ENCODE data around the gene IL12RB1. TPM values are rescaled to one million over a fixed set of nuclear protein-coding genes. Genes with fewer than 3 reads are reported as not detected.

IL12RB1 gene
- total RNA-seq, 2 experiments from 2014 or later: 7.7 to 41.7 TPM

- H3K4me1 ChIP-seq (ENCODE audit: insufficient read depth, low read length, poor library complexity, severe bottlenecking): peaks cover 31% of the 10 kb centered on the region
Measured at GRCh38 chr19:18118420-18119012, 31.8 kb upstream of the IL12RB1 start.

DNA sequence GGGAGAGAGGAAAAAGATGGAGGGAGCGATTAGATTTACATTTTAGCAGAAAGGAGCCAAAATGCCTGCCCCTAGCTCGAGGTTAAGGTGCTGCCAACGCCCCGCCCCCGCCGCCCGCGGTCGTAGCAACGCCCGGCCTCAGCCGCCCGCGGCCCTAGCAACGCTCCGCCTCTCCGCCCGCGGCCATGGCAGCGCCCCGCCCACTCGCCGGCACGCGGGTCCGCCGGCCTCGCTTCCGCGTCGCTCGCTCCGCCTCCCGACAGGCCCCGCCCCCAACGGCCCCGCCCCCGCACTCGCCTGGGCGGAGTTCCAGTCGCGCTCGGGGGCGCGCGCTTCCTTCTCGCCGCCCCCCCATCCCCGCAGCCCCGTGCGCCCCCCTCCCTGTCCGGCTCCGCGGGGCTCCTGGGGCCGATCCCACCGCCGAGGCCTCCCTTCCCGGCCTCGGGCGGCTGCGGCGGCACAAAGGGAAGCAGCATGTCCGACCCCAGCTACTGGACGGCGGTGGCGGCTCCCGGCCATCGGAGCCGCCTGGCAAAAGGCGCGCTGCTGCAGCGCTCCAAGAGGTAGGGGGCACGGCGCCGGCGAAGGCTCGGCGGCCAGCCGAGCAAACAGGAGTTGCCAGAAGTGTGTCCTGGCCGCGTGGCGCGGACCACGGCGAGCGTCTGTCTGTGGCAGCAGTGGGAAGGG, 31.1 kb upstream of the IL12RB1 start:
- Histone ChIP-seq H3K4me1 (ENCODE audit: insufficient read depth, low read length, poor library complexity, severe bottlenecking) (peaks cover 35% of the 10 kb centered on the region), H3K4me2 (ENCODE audit: low read length) (peak overlapping the region; percentile 85), H3K9me3 (ENCODE audit: low read length) (no peaks in the 10 kb centered on the region), H3K4me3 (ENCODE audit: low read depth, low read length, poor library complexity, severe bottlenecking) (peak overlapping the region; percentile 73), H3K36me3 (ENCODE audit: insufficient read depth, low read length) (peaks cover 54% of the 10 kb centered on the region), H2AFZ (ENCODE audit: low read length) (no peak overlapping the region), H3K79me2 (ENCODE audit: insufficient read depth, low read depth, low read length) (peaks cover 24% of the 10 kb centered on the region; the same call in 1 of the 2 replicates), H3K9me2 (ENCODE audit: insufficient read depth, low read length) (no peaks in the 10 kb centered on the region), H3K27ac (ENCODE audit: low read depth, low read length, poor library complexity, severe bottlenecking) (peak overlapping the region; percentile 70), H4K20me1 (ENCODE audit: insufficient read depth, low read length) (0 out of 2 replicates have a peak, but pooled peaks cover 3% of the 10 kb centered on the region)
- peak; percentile 93 for DNase-seq (ENCODE audit: low spot score)
- no TSS peak for BruUV-seq (replicated peaks)
- POLR2A ChIA-PET: interaction anchor here (0.6 kb wide), 1 partner anchor 12 kb away, joined by 3 read pairs; no protein-coding TSS in a partner anchor
- CTCF ChIA-PET (ENCODE audit: unreplicated experiment): interaction anchor here (0.6 kb wide), 1 partner anchor 94 kb away, joined by 4 read pairs; no protein-coding TSS in a partner anchor
- TF ChIP-seq EZH2phosphoT487 (IDR thresholded peaks at IDR 0.05; ENCODE audit: borderline replicate concordance, low read depth, low read length) (no peak), CTCF (conservative IDR thresholded peaks at IDR 0.05; ENCODE audit: low read length) (no peak)
- intact Hi-C loops (cut with micrococcal nuclease; ENCODE audit: unreplicated experiment): loop anchor here (2.0 kb wide), 1 partner anchor 35 kb away; the partner anchor contains the start of gene PIK3R2

More at GRCh38 chr19:18118420-18119012, 31.8 kb upstream of the IL12RB1 start:
- Histone ChIP-seq H3K79me2 (ENCODE audit: insufficient read depth, low read depth, low read length) (peaks cover 24% of the 10 kb centered on the region; the same call in 1 of the 2 replicates), H3K27ac (ENCODE audit: low read depth, low read length, poor library complexity, severe bottlenecking) (peak overlapping the region; percentile 70), H3K36me3 (ENCODE audit: insufficient read depth, low read length) (peaks cover 54% of the 10 kb centered on the region), H2AFZ (ENCODE audit: low read length) (no peak overlapping the region), H3K9me3 (ENCODE audit: low read length) (no peaks in the 10 kb centered on the region), H3K9me2 (ENCODE audit: insufficient read depth, low read length) (no peaks in the 10 kb centered on the region), H4K20me1 (ENCODE audit: insufficient read depth, low read length) (0 out of 2 replicates have a peak, but pooled peaks cover 3% of the 10 kb centered on the region), H3K4me3 (ENCODE audit: low read depth, low read length, poor library complexity, severe bottlenecking) (peak overlapping the region; percentile 73), H3K4me2 (ENCODE audit: low read length) (peak overlapping the region; percentile 85)
- ChIA-PET POLR2A (no interaction called here), CTCF (ENCODE audit: unreplicated experiment) (interaction anchor here (0.6 kb wide), 1 partner anchor 33 kb away, joined by 4 read pairs; no protein-coding TSS in a partner anchor)
- BruUV-seq (replicated peaks): no TSS peak
- TF ChIP-seq CTCF (conservative IDR thresholded peaks at IDR 0.05; ENCODE audit: low read length): no peak
- TF ChIP-seq EZH2phosphoT487 (IDR thresholded peaks at IDR 0.05; ENCODE audit: borderline replicate concordance, low read depth, low read length): no peak
- intact Hi-C loops (cut with micrococcal nuclease; ENCODE audit: unreplicated experiment): loop anchor here (2.0 kb wide), 1 partner anchor 34 kb away; the partner anchor contains the start of gene PIK3R2
- no peak for DNase-seq (ENCODE audit: low spot score)

All from OCI-LY7 (cell line).